Kidney capillary endothelial cell (primary cell): Measurements from ENCODE around the gene LRRC28.
A peak's percentile ranks its signal among the peaks of the same experiment; 100 is the strongest.

Source experiments
- DNase-seq: peaks from one replicate; pipeline ENCODE4 v3.0.0-alpha.2; 2018; ENCODE audit warnings: low spot score

The LRRC28 gene

DNA sequence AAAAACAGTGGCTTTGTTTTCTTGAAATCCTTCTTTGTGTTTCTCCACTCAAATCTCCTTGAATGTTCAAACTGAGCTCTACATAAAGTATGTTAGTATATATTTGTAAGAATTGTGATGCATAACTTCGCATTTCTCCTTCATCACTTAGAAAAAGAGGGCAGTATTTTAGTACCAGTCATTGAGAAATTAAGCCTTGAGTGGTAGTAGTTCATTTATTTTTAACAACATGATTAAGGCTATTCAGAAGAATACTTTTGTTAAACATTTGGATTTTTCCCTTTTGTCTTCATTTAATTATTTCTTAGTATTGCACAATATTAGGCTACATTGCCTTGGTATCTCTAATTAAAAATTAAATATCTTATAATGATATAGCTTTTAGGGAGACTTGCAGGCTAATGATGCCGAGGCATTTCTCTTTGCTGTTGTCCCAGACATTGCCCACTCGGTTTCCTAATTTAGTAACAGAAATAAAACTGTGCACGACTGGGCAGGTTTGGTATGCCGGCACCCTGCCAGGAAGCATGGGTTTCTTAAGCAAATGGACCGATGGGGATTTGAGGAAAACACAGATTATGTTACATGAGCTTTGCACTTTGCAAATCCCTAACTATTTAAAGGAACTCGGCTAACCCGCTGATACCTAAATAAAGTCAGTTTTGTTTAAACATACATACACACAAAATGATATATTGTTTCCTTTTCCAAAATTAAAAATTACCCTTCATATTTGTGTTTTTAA lies 54.7 kb downstream of the LRRC28 start:
- DNase-seq: peak; percentile 51

DNA sequence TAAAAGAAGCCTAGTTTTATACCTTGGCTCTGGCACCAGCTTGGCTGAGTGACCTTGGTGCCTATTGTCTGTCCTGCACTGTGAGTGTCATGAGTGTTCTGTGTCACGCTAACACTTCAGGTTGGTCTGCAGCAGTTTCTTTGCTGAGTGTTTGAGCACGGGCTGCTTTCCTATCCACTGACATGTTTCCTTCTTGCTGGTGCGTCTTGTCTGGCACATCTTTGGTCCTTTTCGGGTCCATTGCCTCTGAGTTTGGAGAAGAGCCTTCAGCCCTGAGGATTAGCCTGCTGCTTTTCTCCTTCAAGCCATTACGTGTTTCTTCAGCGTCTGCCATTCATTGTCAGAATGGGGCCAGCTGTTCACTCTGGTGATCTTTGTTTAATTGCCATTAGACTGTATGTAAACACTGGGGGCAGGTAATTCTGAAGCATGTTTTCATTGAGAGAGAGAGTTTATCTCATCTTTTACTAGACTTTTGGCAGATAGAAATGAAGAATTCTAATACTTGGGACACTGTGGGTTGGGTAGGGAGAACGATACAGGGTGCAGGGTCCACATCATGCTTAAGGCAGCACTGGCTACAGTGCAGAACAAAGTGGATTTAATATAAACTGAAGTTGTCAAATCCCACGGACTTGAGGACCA lies 55.5 kb downstream of the LRRC28 start:
- DNase-seq: peak; percentile 52

- DNase-seq: no peak
Measured at GRCh38 chr15:99307735-99308134, 56.5 kb downstream of the LRRC28 start.

DNA sequence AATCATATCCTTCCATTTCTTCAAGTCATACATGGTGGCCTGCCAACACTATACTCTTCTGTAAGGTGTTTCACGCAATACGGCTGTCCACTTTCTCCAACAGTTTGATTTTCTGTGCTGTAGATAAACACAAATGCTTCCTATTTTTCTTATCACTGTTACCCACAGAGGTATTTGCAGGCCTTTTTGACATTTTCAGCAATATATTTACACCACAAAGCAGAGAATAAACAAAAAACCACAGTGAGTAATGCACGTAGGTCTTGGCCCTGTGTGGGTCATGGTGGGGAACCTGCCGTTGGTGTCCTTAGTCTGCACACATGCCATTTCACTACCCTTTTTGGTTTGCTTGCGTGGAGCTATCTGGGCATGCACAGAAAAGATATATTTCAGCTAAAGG lies 59.5 kb downstream of the LRRC28 start:
- DNase-seq: no peak

DNA sequence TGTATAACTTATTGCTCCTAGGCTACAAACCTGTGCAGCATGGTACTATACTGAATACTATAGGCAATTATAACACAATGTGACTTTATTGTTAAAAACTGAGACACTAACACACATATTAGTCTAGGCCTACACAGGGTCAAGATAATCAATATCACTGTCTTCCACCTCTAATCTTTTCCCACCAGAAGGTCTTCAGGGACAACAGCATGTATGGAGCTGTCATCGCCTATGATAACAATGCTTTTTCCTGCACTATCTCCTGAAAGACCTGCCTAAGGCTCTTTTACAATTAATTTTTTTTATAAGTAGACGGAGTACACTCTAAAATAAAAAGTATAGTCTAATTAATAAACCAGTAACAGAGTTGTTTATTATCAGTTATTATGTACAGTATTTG lies 60.9 kb downstream of the LRRC28 start:
- no peak for DNase-seq

DNA sequence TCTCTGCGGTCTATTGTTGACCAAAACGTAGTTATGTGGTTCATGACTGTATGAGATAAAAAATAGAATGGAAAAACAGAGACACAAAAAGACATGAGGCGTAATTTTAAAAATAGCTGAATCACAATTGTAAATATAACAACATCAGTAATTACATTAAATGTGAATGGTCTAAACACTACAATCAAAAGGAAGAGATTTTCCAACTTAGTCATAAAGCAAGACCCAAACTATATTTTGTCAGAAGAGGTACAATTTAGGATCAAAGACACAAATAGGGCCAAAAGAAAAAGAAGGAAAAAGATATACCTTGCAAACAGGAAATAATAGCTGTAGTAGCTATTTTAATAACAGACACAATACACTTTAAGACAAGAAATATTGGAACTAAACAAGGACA lies 61.5 kb downstream of the LRRC28 start:
- DNase-seq: no peak

- no peak for DNase-seq
Measured at GRCh38 chr15:99315636-99316035, 64.4 kb downstream of the LRRC28 start.

DNA sequence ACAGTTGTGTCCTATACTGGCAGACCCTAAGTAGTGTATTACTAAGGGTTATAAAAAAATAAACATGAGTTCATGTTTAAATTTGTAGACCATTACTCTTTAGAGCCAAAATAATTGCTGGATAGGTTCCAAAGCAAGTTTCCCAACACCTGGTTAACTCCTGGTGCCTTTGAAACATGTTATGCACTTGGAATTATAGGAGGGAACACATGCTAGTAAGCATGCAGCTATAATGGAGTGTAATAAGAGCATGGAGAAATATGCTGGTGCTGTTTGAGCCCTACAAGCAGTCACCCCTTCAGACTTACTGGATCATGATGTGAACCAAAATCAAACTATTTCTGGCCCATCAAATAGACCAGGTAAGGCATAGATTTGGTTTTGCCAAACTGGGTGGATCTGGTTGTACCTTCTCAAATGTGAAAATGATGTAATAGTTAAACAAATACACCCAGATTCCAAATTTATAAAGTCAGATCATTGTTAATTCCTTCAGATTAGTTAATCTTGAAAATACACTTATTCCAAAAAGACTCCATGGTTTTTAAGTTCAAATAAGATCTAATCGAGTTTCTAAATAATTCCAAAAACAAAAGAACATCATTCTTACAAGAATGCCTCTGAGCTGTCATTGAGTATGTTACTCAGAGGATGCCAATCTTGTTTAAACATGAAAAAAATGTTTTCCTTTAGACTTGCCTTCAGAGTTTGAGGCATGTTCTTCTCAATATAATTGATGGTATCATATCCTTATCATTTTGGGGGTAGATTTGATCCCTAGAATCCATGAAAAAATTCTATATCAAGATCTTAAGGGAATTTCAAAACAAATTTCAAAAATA lies 69.3 kb downstream of the LRRC28 start:
- no peak for DNase-seq

GRCh38 chr15:99321468-99321867 lies 70.2 kb downstream of the LRRC28 start:
- DNase-seq: no peak

DNA sequence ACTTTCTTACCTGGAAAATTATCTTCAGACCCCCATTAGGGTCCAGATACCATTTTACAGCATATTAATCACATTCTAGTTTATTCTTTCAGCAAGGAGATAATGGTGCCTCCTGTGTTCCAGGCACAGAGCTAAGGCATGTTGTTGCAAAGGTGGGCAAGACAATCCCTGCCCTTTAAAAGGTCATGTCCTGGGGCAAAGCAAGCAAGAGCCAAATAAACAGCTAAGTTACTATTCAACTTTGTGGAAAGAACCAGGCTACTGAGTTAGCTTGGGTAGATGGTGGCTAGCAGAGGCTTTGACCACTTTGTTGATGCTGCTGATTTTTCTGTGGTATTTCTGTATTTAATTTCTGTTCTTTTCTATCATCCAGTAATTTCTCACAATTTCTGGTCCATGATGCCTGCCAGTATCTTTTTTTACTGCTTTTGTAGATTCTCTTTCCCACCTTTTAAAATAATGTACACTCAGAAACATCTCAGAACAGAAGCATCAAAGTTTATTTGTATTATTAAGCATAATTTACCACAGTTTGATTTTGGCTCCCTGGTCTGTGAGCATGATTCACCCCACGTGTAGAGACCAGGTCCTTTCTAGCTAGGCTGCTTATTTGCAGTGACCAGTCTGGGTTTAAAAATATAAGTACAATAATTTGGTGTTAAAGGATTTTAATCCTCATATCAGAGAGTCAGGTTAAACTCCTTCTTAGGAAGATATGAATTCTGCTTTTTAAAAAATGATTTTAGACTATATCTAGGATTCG lies 71.5 kb downstream of the LRRC28 start:
- DNase-seq: no peak

DNA sequence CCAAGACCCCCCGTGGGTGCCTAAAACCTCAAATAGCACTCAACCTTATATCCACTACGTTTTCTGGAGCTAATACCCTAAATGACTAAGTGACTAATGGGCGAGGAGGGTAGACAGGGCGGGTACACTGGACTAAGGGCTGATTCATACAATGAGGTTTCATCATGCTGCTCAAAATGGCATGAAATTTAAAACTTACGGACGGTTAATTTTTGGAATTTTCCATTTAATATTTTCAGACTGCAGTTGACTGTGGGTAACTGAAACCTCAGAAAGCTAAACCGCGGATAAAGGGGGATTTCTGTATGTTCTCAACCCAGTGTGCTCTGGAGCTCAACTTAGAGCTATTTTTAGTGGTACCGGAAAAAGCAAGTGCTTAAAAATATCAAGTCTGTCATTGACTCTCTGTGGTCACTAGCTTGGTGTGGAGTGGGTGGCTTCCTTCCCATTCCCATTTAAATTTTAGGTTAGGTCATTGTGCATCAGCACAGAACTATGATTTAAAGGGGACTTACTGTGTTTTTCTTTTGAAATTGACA lies 72.9 kb downstream of the LRRC28 start:
- peak; percentile 91 for DNase-seq

DNA sequence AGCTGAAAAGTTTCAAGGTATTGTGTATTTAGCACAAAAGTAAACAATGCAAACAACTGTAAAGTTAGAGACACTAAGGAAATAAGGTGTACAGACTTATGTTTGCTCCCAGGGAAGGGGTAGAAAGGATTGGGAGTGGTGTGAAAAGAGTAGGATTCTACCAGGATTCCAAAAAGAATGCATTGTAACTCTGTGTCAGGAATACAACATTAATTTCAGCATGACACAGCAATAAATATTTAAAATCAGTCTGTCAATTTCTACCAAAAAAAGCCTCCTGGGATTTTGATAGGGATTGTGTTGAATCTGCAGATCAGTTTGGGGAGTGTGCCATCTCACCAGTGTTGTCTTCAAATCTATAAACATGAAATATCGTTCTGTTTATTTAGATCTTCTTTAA lies 73.4 kb downstream of the LRRC28 start:
- no peak for DNase-seq

DNA sequence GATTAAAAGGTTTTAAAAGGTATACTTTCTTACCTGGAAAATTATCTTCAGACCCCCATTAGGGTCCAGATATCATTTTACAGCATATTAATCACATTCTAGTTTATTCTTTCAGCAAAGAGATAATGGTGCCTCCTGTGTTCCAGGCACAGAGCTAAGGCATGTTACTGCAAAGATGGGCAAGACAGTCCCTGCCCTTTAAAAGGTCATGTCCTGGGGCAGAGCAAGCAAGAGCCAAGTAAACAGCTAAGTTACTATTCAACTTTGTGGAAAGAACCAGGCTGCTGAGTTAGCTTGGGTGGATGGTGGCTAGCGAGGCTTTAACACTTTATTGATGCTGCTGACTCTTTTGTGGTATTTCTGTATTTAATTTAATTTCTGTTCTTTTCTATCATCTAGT lies 75.0 kb downstream of the LRRC28 start:
- no peak for DNase-seq

DNA sequence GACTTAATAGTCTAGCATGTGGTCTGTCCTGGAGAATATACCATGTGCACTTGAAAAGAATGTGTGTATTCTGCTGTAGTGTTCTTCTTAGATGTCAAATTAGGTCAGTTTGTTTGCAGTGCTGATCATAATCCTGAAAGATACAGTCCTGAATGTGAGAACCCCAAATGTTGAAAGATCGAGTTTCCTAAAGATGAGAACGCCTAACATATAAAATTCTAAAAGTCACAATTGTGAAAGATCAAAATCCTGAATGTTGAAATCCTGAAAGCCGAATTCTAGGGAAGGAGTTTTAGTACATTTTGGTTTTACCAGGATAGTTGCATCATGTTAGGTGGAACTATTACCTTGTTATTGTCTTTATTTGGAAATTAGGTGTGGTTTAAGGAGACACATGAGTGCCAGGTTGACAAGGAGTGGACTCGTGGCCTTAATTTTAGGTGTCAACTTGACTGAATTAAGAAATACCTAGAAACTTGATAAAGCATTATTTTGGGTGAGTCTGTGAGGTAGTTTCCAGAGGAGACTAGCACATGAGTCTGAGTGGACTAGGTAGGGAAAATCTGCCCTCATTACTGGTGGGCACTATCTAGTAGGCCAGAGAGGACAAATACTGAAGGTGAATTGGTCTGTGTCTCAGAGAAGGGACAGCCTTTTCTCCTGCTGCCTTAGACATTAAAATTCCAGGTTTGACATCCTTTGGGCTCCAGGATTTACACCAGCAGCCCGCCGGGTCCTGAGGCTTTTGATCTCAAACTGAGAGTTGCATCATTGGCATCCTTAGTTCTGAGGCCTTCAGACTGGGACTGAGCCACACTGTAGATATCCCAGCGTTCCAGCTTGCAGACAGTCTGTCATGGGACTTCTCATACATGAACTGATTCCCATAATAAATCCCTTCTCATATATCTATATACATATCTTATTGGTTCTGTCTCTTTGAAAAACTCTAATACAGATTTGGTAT lies 77.1 kb downstream of the LRRC28 start:
- DNase-seq: no peak

DNA sequence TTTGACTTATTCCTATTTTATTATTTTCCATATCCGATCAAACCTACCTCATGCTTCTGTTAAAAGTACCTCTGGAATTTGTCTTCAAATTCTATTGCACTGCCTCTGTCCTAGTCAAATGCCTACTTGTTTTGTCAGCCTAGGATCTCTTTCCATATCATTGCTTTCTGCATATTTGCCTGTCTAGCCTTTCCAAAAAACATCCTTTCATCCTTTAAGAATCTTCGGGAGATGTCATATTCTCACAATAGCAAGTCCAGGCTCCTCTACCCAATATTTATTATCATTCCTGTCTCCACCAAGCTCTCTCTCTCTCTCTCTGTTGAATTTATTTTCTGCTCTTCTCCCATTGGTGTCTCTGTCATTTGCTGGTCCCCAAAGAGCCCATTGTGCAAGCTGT lies 80.1 kb downstream of the LRRC28 start:
- no peak for DNase-seq

GRCh38 chr15:99333413-99333812 lies 82.1 kb downstream of the LRRC28 start:
- no peak for DNase-seq

GRCh38 chr15:99333981-99334380 lies 82.7 kb downstream of the LRRC28 start:
- DNase-seq: no peak

GRCh38 chr15:99335508-99335907 lies 84.2 kb downstream of the LRRC28 start:
- DNase-seq: no peak

- DNase-seq: no peak
Measured at GRCh38 chr15:99336794-99337193, 85.5 kb downstream of the LRRC28 start.

GRCh38 chr15:99340347-99340746 lies 89.1 kb downstream of the LRRC28 start:
- no peak for DNase-seq

- no peak for DNase-seq
Measured at GRCh38 chr15:99341786-99342185, 90.5 kb downstream of the LRRC28 start.
